Measurements from ENCODE around the gene TMBIM6. TPM values are rescaled to one million over a fixed set of nuclear protein-coding genes. Genes with fewer than 3 reads are reported as not detected.
"Not testable (repeated sequence)": the region's sequence is repeated elsewhere in the genome, so short reads cannot be mapped to it uniquely, and the experiment has no call there.

Gene TMBIM6
- total RNA-seq, 1 experiment from 2014 or later, result 525 TPM

DNA sequence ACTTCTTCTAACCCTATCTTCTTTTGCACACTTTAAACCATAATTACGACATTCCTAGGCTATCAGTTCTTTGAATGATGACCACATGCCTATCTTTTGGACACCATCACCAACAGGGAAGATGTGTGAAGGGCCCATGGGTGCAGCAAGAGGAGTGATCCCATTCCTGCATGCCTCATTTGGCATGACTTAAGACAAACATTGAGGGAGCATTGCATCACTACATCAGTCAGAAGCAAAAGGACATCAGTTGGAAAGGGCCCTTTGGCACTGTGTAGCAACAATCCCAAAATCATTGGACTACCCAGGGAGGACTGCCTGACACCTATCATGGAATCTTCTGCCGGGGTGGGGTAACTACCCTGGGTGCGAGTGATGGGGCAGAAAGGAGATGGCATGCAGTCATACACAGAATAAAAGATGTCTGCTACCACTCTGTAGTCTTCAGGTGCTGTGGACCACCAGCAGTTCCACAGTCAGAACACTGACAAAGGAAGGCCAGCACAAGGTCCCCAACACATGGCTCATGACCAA, 10.7 kb upstream of the TMBIM6 start:
- CTCF ChIA-PET, result no interaction called here

GRCh38 chr12:49733219-49734017, 7.9 kb upstream of the TMBIM6 start:
- Histone ChIP-seq H3K27me3 (ENCODE audit: control insufficient read depth, insufficient read depth, low read length) (no peaks in the 10 kb centered on the region), H3K9me3 (ENCODE audit: control insufficient read depth, insufficient read depth, low read depth, low read length) (no peaks in the 10 kb centered on the region), H3K4me3 (ENCODE audit: low read depth in 2 of 2, low read length in 2 of 2) (no peak overlapping the region), H3K4me1 (ENCODE audit: control insufficient read depth, insufficient read depth, low read length) (no peaks in the 10 kb centered on the region), H3K36me3 (ENCODE audit: control insufficient read depth, insufficient read depth, low read length) (no peaks in the 10 kb centered on the region), H3K27ac (ENCODE audit: low read length) (no peak overlapping the region)
- ATAC-seq (no peak), DNase-seq (ENCODE audit: low read depth, low spot score) (no peak)
- no peak for TF ChIP-seq TCF7L2 (IDR thresholded peaks at IDR 0.05; ENCODE audit: low read depth, low read length)
- no peak for TF ChIP-seq SIN3A (IDR thresholded peaks at IDR 0.05; ENCODE audit: borderline replicate concordance, insufficient read depth, low read depth, low read length)
- TF ChIP-seq REST (IDR thresholded peaks at IDR 0.05; ENCODE audit: insufficient read depth in 1 of 2, low read depth in 2 of 2, low read length in 1 of 2), result no peak
- TF ChIP-seq, protein P1, sequence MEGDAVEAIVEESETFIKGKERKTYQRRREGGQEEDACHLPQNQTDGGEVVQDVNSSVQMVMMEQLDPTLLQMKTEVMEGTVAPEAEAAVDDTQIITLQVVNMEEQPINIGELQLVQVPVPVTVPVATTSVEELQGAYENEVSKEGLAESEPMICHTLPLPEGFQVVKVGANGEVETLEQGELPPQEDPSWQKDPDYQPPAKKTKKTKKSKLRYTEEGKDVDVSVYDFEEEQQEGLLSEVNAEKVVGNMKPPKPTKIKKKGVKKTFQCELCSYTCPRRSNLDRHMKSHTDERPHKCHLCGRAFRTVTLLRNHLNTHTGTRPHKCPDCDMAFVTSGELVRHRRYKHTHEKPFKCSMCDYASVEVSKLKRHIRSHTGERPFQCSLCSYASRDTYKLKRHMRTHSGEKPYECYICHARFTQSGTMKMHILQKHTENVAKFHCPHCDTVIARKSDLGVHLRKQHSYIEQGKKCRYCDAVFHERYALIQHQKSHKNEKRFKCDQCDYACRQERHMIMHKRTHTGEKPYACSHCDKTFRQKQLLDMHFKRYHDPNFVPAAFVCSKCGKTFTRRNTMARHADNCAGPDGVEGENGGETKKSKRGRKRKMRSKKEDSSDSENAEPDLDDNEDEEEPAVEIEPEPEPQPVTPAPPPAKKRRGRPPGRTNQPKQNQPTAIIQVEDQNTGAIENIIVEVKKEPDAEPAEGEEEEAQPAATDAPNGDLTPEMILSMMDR (IDR thresholded peaks at IDR 0.05), result no peak
- no peak for TF ChIP-seq POLR2AphosphoS5 (IDR thresholded peaks at IDR 0.05; ENCODE audit: low read depth, low read length)
- CTCF ChIA-PET, result no interaction called here
- no TSS peak for BruUV-seq (replicated peaks)
- POLR2A ChIA-PET, result no interaction called here
- in situ Hi-C loops (cut with HindIII; ENCODE audit: low pct_unique_long_range_greater_than_20kb, low sequenced_read_pairs) (no loop called here), intact Hi-C loops (cut with micrococcal nuclease; ENCODE audit: unreplicated experiment) (no loop called here)

More for the DNA sequence above, 10.7 kb upstream of the TMBIM6 start:
- ATAC-seq (no peak), DNase-seq (ENCODE audit: low read depth, low spot score) (no peak)
- BruUV-seq (replicated peaks), result no TSS peak
- in situ Hi-C loops (cut with HindIII; ENCODE audit: low pct_unique_long_range_greater_than_20kb, low sequenced_read_pairs), result no loop called here
- intact Hi-C loops (cut with micrococcal nuclease; ENCODE audit: unreplicated experiment), result no loop called here
- H3K27me3 ChIP-seq (ENCODE audit: control insufficient read depth, insufficient read depth, low read length), result peaks cover 4% of the 10 kb centered on the region; the same call in 1 of the 2 replicates
- POLR2A ChIA-PET, result no interaction called here
- no peaks in the 10 kb centered on the region for H3K9me3 ChIP-seq (ENCODE audit: control insufficient read depth, insufficient read depth, low read depth, low read length)
- H3K4me3 ChIP-seq (ENCODE audit: low read depth in 2 of 2, low read length in 2 of 2), result no peak overlapping the region
- TF ChIP-seq POLR2AphosphoS5 (IDR thresholded peaks at IDR 0.05; ENCODE audit: low read depth, low read length), result no peak
- TF ChIP-seq, protein P1 (IDR thresholded peaks at IDR 0.05), result no peak
- no peak for TF ChIP-seq SIN3A (IDR thresholded peaks at IDR 0.05; ENCODE audit: borderline replicate concordance, insufficient read depth, low read depth, low read length)
- no peak for TF ChIP-seq REST (IDR thresholded peaks at IDR 0.05; ENCODE audit: insufficient read depth in 1 of 2, low read depth in 2 of 2, low read length in 1 of 2)
- TF ChIP-seq TCF7L2 (IDR thresholded peaks at IDR 0.05; ENCODE audit: low read depth, low read length), result no peak
- H3K27ac ChIP-seq (ENCODE audit: low read length), result no peak overlapping the region
- H3K36me3 ChIP-seq (ENCODE audit: control insufficient read depth, insufficient read depth, low read length), result no peaks in the 10 kb centered on the region
- H3K4me1 ChIP-seq (ENCODE audit: control insufficient read depth, insufficient read depth, low read length), result no peaks in the 10 kb centered on the region

DNA sequence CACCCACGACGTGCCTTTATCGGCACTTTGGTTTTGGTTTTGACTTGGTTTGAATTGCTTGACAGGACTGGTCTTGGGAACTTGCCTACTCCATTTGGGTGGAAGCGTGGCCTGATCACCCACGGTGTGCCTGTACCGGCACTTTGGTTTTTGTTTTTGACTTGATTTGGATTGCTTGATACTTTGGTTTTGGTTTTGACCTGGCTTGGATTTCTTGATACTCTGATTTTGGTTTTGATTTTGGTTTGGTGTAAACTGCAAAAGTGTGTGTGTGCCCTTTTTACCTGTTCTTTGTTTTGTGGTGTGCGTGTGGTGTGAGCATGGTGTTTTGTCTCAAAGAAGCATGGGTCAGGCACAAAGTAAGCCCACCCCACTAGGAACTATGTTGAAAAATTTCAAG, 6.5 kb upstream of the TMBIM6 start:
- ATAC-seq; H3K27me3 ChIP-seq (ENCODE audit: control insufficient read depth, insufficient read depth, low read length); H3K4me1 ChIP-seq (ENCODE audit: control insufficient read depth, insufficient read depth, low read length); H3K36me3 ChIP-seq (ENCODE audit: control insufficient read depth, insufficient read depth, low read length); POLR2A ChIA-PET; DNase-seq (ENCODE audit: low read depth, low spot score); BruUV-seq (replicated peaks); CTCF ChIA-PET; in situ Hi-C loops (cut with HindIII; ENCODE audit: low pct_unique_long_range_greater_than_20kb, low sequenced_read_pairs); H3K9me3 ChIP-seq (ENCODE audit: control insufficient read depth, insufficient read depth, low read depth, low read length); intact Hi-C loops (cut with micrococcal nuclease; ENCODE audit: unreplicated experiment); H3K27ac ChIP-seq (ENCODE audit: low read length); H3K4me3 ChIP-seq (ENCODE audit: low read depth in 2 of 2, low read length in 2 of 2): not testable (repeated sequence)
